ENCODE results near the gene TMEM236. TPM values are rescaled to one million over a fixed set of nuclear protein-coding genes. Genes with fewer than 3 reads are reported as not detected.

TMEM236 gene
- total and polyA plus RNA-seq, 2 experiments from 2014 or later = 0.20 TPM; not detected in 1

GRCh38 chr10:17838080-17838648 is 86.2 kb downstream of the TMEM236 start:
- Histone ChIP-seq H3K4me1 (ENCODE audit: low read depth) (peaks cover 22% of the 10 kb centered on the region), H3K36me3 (no peaks in the 10 kb centered on the region), H3K27ac (peak overlapping the region; percentile 68), H3K4me3 (no peak overlapping the region), H3K9me3 (ENCODE audit: low read depth) (no peaks in the 10 kb centered on the region), H3K27me3 (no peaks in the 10 kb centered on the region)
- DNase-seq (ENCODE audit: low read depth in 1 of 2, low spot score in 1 of 2) = peak in 1 of 2 donors; percentile 17
- TF ChIP-seq, protein P1, sequence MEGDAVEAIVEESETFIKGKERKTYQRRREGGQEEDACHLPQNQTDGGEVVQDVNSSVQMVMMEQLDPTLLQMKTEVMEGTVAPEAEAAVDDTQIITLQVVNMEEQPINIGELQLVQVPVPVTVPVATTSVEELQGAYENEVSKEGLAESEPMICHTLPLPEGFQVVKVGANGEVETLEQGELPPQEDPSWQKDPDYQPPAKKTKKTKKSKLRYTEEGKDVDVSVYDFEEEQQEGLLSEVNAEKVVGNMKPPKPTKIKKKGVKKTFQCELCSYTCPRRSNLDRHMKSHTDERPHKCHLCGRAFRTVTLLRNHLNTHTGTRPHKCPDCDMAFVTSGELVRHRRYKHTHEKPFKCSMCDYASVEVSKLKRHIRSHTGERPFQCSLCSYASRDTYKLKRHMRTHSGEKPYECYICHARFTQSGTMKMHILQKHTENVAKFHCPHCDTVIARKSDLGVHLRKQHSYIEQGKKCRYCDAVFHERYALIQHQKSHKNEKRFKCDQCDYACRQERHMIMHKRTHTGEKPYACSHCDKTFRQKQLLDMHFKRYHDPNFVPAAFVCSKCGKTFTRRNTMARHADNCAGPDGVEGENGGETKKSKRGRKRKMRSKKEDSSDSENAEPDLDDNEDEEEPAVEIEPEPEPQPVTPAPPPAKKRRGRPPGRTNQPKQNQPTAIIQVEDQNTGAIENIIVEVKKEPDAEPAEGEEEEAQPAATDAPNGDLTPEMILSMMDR (IDR thresholded peaks at IDR 0.05; ENCODE audit: low read depth, low read length) = no peak

DNA sequence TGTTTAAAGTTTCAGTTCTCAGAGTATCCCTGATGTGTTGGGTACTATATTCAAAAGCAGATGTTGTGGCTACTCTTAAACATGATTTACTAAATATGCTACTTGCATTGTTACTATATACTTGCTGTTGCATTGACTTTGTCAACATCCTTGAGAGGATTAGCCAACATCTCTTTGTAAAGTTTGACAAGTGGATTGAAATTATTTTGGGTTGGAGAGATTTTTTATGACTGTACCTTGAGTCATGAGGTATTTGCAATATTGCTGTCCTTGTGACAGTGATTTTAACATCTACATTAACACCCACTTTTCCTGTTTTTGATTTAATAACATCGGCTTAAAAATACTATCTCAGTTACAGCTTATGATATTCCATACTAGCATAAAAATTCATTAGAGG is 89.0 kb downstream of the TMEM236 start:
- H3K27ac ChIP-seq = no peak overlapping the region
- TF ChIP-seq, protein P1 (IDR thresholded peaks at IDR 0.05; ENCODE audit: low read depth, low read length) = no peak
- DNase-seq (ENCODE audit: low read depth in 1 of 2, low spot score in 1 of 2) = no peak

DNA sequence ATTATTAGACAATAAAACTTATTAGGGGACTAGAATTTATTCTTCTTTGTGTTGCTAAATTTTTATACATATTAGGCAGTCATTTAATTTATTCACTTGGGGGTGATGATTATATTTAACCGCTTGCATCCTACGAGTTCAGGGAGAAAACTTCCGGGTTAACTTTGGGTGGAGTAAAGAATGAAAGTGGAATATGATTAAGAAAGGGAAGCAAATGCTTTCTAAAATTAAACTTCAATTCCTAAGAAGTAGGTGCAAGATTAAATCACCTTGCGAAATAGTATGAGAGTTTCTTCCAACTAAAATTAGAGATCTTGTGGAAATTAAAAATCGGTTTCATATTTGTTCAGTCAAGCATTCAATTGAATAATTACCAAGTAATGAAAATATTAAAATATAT is 90.6 kb downstream of the TMEM236 start:
- Histone ChIP-seq H3K27me3 (no peaks in the 10 kb centered on the region), H3K36me3 (no peaks in the 10 kb centered on the region), H3K27ac (no peak overlapping the region), H3K4me3 (no peak overlapping the region), H3K4me1 (ENCODE audit: low read depth) (no peaks in the 10 kb centered on the region), H3K9me3 (ENCODE audit: low read depth) (no peaks in the 10 kb centered on the region)
- DNase-seq (ENCODE audit: low read depth in 1 of 2, low spot score in 1 of 2) = no peak
- TF ChIP-seq, protein P1 (IDR thresholded peaks at IDR 0.05; ENCODE audit: low read depth, low read length) = no peak

More for the DNA sequence above, 89.0 kb downstream of the TMEM236 start:
- Histone ChIP-seq H3K27me3 (no peaks in the 10 kb centered on the region), H3K4me3 (no peak overlapping the region), H3K9me3 (ENCODE audit: low read depth) (no peaks in the 10 kb centered on the region), H3K4me1 (ENCODE audit: low read depth) (peaks cover 15% of the 10 kb centered on the region), H3K36me3 (no peaks in the 10 kb centered on the region)

GRCh38 chr10:17847585-17848296 is 95.7 kb downstream of the TMEM236 start:
- TF ChIP-seq, protein P1 (IDR thresholded peaks at IDR 0.05; ENCODE audit: low read depth, low read length) = peak; percentile 57
- no peaks in the 10 kb centered on the region for H3K36me3 ChIP-seq
- H3K4me3 ChIP-seq = no peak overlapping the region
- DNase-seq (ENCODE audit: low read depth in 1 of 2, low spot score in 1 of 2) = peak; percentile 23 to 60
- H3K27ac ChIP-seq = no peak overlapping the region
- H3K4me1 ChIP-seq (ENCODE audit: low read depth) = peaks cover 5% of the 10 kb centered on the region
- H3K9me3 ChIP-seq (ENCODE audit: low read depth) = no peaks in the 10 kb centered on the region
- H3K27me3 ChIP-seq = no peaks in the 10 kb centered on the region

DNA sequence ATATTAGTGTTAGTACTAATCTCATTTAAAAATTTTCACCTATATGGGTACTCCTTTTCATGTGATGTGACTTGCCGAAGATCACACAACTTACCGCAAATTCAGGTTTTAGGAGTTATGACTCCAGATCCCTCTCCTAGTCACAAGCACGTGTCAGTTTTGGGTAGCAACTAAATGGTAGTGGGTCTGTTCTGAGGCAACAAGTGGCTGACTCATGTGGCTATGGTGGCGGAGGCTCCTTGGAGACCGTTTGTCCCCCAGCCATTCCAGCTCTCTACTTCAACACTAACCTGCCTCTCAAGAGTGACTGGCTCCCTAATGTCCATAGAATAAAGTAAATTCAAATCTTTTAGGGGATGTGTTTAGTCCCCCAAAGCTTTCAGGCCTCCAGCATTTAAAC is 96.6 kb downstream of the TMEM236 start:
- DNase-seq (ENCODE audit: low read depth in 1 of 2, low spot score in 1 of 2) = no peak
- Histone ChIP-seq H3K4me1 (ENCODE audit: low read depth) (peaks cover 5% of the 10 kb centered on the region), H3K36me3 (no peaks in the 10 kb centered on the region), H3K27ac (no peak overlapping the region), H3K27me3 (no peaks in the 10 kb centered on the region), H3K9me3 (ENCODE audit: low read depth) (no peaks in the 10 kb centered on the region), H3K4me3 (no peak overlapping the region)
- TF ChIP-seq, protein P1 (IDR thresholded peaks at IDR 0.05; ENCODE audit: low read depth, low read length) = no peak

Other genes starting within 250 kb of the TMEM236 start
- 141 and 226 TPM in 2 replicates for gene HACD1, start 134.8 kb upstream of the TMEM236 start, total RNA-seq
- gene HACD1, start 134.8 kb upstream of the TMEM236 start, polyA plus RNA-seq = 279 and 449 TPM in 2 replicates
- gene STAM, start 108.0 kb upstream of the TMEM236 start, total RNA-seq = 22.7 and 24.1 TPM in 2 replicates
- gene STAM, start 108.0 kb upstream of the TMEM236 start, polyA plus RNA-seq = 27.6 and 28.0 TPM in 2 replicates
- 0.03 and 0.11 TPM in 2 replicates for gene MRC1, start 57.1 kb downstream of the TMEM236 start, total RNA-seq
- 0.07 and 0.22 TPM in 2 replicates for gene MRC1, start 57.1 kb downstream of the TMEM236 start, polyA plus RNA-seq
- 0.18 and 0.21 TPM in 2 replicates for gene SLC39A12, start 199.7 kb downstream of the TMEM236 start, total RNA-seq
- gene SLC39A12, start 199.7 kb downstream of the TMEM236 start, polyA plus RNA-seq = 0.29 TPM in 1 of 2 replicates, not detected in the other